Left renal cortex interstitium (tissue), 4 donors: ENCODE results near the gene TMED7. TPM values are rescaled to one million over a fixed set of nuclear protein-coding genes. Genes with fewer than 3 reads are reported as not detected.

Experiments used
- DNase-seq, 4 donors: peaks; one replicate each; pipeline ENCODE4 v3.0.0-alpha.2; 2013; ENCODE audit warnings: low read depth in 4 of 4, low spot score in 2 of 4, missing footprints in 1 of 4
- polyA plus RNA-seq, 4 donors: library from polyadenylated mRNA; unstranded; fragments of 120-200 nt; gene quantifications; one replicate each; pipeline ENCODE4 v1.2.1, GENCODE V29; 2013; ENCODE audit not compliant: insufficient read length in 4 of 4

Gene TMED7
- polyA plus RNA-seq, 4 donors: 87.5 to 107 (median 105) TPM

GRCh38 chr5:115629903-115630302 is 4.1 kb upstream of the TMED7 start:
- no peak for DNase-seq

DNA sequence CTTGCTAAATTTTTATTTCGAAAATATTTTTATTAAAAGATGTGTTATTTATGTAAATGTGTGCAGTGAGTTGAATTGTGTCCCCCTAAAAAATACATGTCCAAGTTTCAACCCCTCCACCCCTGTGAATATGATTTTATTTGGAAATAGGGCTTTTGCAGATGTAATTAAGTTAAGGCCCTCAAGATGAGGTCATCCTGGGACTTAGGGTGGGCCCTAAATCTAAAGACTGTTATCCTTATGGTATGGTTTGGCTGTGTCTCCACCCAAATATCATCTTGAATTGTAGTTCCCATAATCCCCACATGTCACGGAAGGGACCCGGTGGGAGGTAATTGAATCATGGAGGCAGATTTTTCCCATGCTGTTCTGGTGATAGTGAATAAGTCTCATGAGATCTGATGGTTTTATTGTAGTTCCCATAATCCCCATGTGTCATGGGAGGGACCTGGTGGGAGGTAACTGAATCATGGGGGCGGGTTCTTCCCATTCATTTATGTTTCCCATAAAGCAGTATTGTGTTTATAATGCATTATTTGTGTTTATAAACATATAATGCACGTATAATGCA is 1.5 kb upstream of the TMED7 start:
- DNase-seq: no peak

DNA sequence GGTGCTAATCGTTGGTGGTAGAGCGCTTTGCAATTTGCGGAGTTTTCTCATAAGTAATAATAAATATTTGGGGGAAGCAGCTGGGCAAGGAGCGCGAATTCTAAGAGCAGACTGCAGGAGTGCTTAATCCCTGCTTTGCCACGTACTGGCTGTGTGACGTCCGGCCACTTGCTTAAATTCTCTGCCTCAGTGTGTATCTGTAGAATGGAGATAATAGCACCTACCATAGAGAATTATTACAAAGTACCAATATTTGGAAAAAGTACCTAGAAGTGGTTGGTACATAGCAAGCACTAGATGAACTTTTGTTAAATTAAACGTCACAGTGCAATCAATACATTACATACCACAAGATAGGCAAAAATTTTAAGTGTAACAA is 598 bp upstream of the TMED7 start:
- DNase-seq: peak in 1 of 4 donors; percentile 48

DNA sequence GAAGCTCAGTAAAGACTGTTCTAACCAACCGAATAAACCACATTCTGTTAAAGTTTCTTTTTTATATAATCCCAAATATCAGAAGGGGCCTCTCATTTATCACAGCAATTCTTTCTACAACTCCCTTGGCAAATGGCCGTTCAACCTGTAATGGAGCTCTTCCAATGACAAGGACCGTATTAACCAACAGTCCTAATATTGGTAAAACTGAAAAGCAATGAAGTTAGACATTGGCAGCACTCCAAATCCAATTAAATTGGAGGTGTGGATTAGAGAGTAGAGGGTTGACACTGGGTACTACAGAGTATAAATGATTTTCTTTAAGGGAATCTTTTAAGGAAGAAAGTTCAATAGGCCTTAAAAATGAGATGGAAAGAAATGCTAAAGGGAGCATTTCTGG is 842 bp downstream of the TMED7 start:
- no peak for DNase-seq

DNA sequence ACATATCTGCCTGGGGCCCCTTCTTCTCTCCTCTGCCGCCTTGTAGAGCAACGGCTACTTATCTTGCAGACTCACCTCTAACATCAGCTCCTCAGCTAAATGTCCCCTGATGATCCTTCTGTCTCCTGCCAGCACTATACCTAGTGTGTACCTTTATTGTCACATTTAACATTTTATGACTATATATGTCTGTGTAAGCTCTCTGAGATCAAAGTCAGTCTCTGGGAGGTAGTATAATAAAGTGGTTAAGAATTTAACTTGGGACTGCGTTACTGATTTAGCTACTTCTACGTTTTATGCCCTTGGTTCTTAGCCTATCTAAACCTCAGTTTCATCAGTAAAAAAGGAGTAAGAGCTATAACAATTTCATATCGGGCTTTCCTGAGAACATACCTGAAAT is 2.2 kb downstream of the TMED7 start:
- DNase-seq: no peak

DNA sequence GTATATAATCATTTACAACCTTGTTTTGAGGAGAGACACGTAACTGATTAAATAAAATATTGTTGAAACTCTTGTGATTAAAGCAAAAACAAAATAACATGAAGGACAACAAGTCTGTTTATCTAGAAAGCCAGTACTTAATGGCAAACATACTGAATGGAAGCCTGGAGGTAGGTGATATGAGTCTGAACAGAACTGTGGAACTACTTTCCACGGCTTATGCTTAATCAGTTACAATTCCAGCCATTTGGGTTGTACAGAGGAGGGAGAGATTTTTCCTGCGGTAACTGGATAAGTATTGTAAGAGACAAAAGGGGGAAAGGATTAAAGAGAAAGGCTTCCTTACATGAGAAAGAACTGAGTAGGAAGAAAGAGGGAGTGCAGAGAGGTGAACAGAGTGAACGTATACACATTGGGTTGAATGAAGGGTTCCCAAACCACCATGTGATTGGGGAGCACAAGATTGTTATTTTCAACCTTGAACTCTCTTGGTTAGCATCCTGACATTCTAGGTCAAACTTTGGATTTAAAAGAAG is 4.4 kb downstream of the TMED7 start:
- DNase-seq: no peak

DNA sequence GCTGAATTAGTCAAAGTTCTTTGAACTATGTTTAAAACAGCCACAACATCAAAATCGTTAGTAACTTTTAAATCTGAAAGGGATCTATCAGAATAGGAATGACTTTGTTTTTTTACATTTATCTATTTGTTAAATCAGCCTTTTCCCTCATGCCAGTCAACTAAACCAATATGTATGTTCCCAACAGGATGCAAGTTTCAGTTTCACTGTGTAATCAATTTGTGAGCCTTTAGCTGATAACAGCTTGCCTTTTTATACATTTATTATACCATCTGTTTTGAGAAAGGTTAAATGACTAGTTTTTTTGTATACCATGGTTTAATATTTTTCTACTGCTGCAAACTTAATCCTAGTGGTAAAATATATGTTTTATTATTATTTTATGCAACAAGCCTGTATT is 8.9 kb downstream of the TMED7 start:
- no peak for DNase-seq

GRCh38 chr5:115616472-115616871 is 9.4 kb downstream of the TMED7 start:
- no peak for DNase-seq

DNA sequence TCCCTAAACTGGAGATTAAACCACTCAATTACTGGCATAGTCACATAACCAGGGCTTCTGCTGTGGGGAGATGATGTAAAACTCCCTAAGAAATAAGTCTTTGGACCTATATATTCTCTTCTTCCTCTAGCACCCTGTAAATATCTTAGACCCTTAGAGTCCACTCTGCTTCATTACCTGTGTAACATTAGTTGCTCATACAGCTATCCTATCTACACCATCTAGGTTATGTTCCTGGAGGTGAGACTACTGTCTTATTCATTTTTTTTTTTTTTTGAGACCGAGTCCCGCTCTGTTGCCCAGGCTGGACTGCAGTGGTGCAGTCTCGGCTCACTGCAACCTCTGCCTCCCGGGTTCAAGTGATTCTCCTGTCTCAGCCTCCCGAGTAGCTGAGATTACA is 14.0 kb downstream of the TMED7 start:
- no peak for DNase-seq

- DNase-seq: no peak
Measured at GRCh38 chr5:115607935-115608334, 17.9 kb downstream of the TMED7 start.

- no peak for DNase-seq
Measured at GRCh38 chr5:115605436-115605835, 20.4 kb downstream of the TMED7 start.

- DNase-seq: no peak
Measured at GRCh38 chr5:115602591-115603125, 23.2 kb downstream of the TMED7 start.

DNA sequence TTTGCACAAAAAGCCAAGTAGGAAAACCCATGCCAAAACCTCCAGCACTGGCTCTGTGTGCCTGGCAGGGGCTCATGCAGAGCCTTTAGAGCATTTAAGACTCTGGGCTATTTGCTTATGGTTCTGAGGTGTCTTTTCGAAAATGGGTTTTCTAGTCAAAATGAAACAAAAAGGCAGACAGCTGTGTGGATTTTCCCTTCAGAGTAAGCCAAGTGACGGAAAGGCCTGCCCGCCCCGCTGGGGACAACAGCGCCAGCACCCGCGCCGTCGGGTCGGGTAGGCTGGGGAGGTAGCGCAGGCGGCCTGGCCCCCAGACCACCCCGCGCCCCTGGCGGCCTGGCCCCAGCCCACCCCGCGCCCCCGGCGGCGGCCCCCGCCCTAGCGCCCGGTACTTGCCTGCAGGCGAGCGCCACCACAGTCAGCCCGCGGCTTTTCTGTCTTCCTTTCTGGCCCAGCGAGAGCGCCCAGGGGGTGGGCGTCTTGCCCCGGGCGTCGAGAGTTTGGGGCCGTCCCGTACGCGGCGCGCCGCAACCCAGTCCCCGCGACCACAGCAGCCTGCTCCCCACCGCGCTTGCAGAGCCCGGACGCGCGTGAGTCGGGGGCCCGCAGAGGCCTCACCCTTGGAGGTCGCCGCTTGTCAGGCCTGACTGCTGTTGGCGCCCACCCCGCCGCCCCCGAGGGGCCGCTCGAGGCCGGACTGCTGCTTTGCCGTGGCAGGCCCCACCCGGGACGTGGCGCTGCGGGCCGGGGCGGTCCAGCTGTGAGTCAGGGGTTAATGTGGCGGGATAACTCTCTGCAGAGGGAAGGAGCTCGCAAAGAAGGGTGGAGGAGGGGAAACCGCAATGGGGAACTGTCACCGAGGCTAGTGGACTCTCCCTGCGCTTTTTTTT is 23.9 kb downstream of the TMED7 start, which contains the start of gene TICAM2:
TICAM2 (minus strand) TSS at position 779 of the 890 bp plus-strand sequence. CDS start 21,223 bp downstream, outside the sequence.
- DNase-seq: peak in 2 of 4 donors; percentile 32 to 56

- DNase-seq: no peak
Measured at GRCh38 chr5:115600766-115601165, 25.1 kb downstream of the TMED7 start.

GRCh38 chr5:115599924-115600323 is 25.9 kb downstream of the TMED7 start:
- DNase-seq: no peak

DNA sequence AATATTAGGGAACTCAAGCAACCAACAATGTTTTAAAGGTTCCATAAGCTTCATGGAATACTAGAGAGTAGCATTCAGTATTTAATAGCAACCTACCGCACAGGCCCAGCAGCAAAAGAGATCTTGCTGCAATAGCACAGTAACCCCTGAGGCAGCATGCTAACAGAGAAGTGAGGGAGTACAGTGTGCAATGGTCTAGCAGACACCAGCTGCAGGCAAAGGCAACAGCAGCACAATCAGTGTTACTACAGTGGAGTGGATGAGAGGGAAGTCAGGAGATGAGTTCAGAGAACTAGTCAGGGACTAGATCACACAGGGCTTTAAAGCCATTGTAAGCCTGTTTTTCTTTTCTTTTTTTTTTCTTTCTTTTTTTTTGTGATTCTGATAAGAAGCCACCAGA is 26.3 kb downstream of the TMED7 start:
- no peak for DNase-seq

DNA sequence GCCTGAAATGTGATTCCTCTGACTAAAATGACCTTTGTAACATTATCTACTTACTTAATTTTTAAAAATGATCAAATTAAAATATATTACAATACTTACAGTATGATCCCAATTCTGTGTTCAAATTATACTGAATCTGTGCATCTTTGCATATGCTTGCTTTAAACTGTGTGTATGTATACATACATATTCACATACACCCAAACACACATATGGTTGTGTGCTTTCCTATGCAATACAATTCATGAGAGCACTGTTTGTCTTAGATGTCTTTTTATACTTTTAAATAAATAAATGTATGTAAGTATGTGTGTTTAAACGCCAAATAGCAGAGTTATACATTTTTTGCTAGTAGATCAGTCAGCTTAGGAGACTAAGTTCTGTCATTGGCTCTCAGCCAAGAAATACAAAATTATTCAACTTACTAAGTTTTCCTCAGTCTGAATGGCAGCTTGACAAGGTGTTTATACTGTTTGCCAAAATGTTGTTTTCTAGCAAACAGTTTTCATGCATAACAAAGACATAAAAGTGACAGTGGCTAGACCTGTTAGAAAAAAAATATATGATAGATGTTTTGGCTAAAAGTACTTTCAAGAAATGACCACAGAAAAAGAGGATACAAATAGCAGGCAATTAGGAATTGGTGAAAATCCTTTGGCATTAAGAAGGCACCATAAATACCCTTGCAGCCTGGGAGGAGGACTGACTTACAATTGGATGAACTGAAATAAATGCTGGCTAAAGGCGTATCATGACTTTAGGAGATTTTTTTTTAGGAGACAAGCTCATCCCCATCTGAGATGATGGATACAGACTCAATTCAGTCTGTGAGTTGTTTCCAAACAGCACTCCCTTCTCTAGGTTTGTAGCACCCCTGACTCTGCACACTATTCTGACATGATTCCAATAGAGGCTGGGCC is 31.4 kb downstream of the TMED7 start:
- DNase-seq: no peak

GRCh38 chr5:115589043-115589442 is 36.8 kb downstream of the TMED7 start:
- DNase-seq: no peak

DNA sequence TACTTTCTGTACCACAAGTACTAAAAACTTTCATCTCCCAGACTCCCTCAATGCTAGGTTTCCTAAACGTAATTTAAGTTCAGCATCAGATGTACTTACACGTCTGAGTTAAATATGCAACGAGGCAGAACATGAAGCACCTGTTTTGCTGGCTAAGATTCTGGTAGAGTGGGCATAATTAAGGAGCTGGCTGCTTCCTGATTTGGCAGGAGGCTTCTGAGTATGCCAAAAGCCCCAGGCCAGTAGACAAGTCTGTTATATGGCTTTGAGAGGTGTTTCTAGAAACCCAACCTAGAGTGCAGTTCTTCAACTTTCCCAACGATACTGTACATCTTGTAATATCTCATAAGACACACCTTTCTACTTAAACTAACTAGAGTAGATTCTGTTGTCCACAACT is 37.2 kb downstream of the TMED7 start:
- DNase-seq: no peak

DNA sequence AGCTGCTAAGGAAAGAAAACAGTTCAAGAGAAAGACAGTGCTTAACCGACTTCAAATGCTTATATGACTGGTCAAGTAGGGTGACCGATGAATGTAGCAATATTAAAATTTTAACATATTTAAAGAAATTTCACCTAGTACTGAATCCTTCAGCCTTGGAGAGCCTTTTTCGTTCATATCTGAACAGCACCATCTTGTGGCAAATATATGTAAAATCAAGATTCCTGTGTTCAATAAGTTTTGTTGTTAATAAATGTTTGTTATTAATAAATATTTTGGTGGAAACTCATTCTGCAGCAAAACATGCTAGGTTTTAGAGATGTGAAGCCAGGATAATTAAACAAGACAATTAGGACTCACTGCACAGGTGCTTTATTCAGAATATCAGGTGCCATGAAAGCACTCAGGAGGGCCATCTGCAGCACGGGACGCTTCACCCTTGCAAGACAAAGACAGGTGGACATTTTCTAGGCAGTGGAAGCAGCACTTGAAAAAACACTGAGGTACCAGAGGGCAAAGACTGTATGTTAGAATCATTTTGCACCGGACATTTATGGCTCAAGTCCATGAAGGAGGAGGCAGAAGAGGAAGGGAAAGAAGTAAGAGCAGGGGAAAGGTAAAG is 39.2 kb downstream of the TMED7 start:
- no peak for DNase-seq
